ENCODE measurements around the gene TMEM120A. TPM values are rescaled to one million over a fixed set of nuclear protein-coding genes. Genes with fewer than 3 reads are reported as not detected.

Gene TMEM120A
- total and polyA plus RNA-seq, 9 donors: 44.4 to 170 (median 102) TPM

- 15 to 27% (median 22%) methylated on average over 18 of the region's 18 CpGs for WGBS, 3 donors
- Histone ChIP-seq H3K4me1 (ENCODE audit: insufficient read depth) (peaks cover 38% of the 10 kb centered on the region), H3K4me3 (no peak overlapping the region)
These were observed 31.6 kb downstream of the TMEM120A start for GRCh38 chr7:75962607-75963380.

DNA sequence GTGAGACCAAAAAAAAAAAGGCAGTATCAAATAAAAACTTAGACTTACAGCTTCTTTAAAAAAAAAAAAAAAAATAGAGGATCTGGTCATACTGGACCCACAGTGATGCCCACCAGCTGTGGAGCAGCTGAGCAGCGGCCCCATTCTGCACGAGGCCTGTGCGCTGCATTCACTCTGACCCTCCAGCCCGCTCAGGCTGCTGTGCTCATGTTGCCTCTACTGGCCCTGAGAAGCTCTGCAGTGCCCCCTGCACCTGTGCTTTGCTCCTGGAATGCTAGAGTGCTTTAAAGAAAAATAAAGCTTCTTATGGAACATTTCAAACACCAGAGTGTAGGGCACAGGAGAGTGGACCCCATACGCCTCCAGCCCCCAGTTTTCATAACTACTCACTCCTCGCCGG is 33.2 kb downstream of the TMEM120A start:
- no peaks in the 10 kb centered on the region for H3K27me3 ChIP-seq
- H3K4me3 ChIP-seq: no peak overlapping the region
- 77 to 92% (median 87%) methylated on average over 7 of the region's 7 CpGs for WGBS, 3 donors
- DNase-seq: no peak
- H3K4me1 ChIP-seq (ENCODE audit: insufficient read depth): peaks cover 25% of the 10 kb centered on the region
- no peak overlapping the region for H3K27ac ChIP-seq
- intact Hi-C loops (cut with DNase I): loop anchor here in 1 of 4 donors (5.0 kb wide), 1 partner anchor 44 kb away; the partner anchor contains the start of gene POR
- no peak for TF ChIP-seq CTCF (IDR thresholded peaks at IDR 0.05)
- TF ChIP-seq POLR2A (IDR thresholded peaks at IDR 0.05): no peak
- TF ChIP-seq EP300 (IDR thresholded peaks at IDR 0.05): no peak
- H3K36me3 ChIP-seq: no peaks in the 10 kb centered on the region
- H3K9me3 ChIP-seq: no peaks in the 10 kb centered on the region

More at GRCh38 chr7:75962607-75963380, 31.6 kb downstream of the TMEM120A start:
- Histone ChIP-seq H3K9me3 (no peaks in the 10 kb centered on the region), H3K27ac (peak overlapping the region; percentile 43 to 59), H3K27me3 (no peaks in the 10 kb centered on the region), H3K36me3 (no peaks in the 10 kb centered on the region)
- peak; percentile 64 to 82 (median 73) for DNase-seq
- intact Hi-C loops (cut with DNase I): loop anchor here in 1 of 4 donors (5.0 kb wide), 1 partner anchor 45 kb away; the partner anchor contains the start of gene POR
- TF ChIP-seq EP300 (IDR thresholded peaks at IDR 0.05) (no peak), CTCF (IDR thresholded peaks at IDR 0.05) (no peak), POLR2A (IDR thresholded peaks at IDR 0.05) (no peak)

GRCh38 chr7:75960372-75960771 is 34.0 kb downstream of the TMEM120A start:
- H3K36me3 ChIP-seq: no peaks in the 10 kb centered on the region
- H3K4me3 ChIP-seq: no peak overlapping the region
- H3K4me1 ChIP-seq (ENCODE audit: insufficient read depth): peaks cover 17% of the 10 kb centered on the region
- H3K27ac ChIP-seq: no peak overlapping the region
- no peaks in the 10 kb centered on the region for H3K27me3 ChIP-seq
- WGBS, 3 donors: 89 to 96% (median 96%) methylated on average over 6 of the region's 6 CpGs
- no peak for TF ChIP-seq EP300 (IDR thresholded peaks at IDR 0.05)
- DNase-seq: no peak
- intact Hi-C loops (cut with DNase I): loop anchor here in 1 of 4 donors (5.0 kb wide), 1 partner anchor 43 kb away; the partner anchor contains the start of gene POR
- no peaks in the 10 kb centered on the region for H3K9me3 ChIP-seq

DNA sequence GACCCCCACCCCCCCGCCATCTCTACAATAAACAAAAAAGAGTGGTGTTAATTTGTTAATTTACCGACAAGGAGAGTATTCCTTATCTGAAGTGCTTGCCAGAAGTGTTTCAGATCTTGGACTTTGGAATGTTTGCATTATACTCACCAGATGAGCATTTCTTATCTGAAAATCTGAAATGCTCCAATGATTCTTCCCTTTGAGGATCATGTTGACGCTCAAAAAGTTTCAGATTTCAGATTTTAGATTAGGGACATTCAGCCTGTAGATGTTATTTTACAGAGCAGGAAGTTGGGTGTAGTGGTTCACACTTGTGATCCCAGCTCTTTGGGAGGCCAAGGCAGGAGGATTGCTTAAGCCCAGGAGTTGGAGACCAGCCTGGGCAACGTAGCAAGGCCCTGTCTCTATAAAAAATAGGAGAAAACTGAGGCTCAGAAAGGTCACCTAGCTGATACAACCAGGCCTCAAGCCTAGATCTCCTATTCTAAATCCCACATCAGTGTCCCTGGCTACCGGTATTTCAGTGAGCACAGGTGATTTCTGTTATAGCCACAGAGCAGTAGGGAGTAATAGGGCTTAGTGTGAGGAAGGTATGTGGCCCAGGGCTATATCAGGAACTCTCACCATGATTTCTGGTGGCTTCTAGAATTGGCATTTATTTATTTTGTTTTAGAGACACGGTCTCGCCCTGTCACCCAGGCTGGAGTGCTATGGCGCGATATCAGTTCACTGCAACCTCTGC is 35.4 kb downstream of the TMEM120A start:
- 90 to 92% (median 91%) methylated on average over 9 of the region's 9 CpGs for WGBS, 3 donors
- no peak overlapping the region for H3K4me3 ChIP-seq
- no peaks in the 10 kb centered on the region for H3K9me3 ChIP-seq
- peaks cover 13% of the 10 kb centered on the region for H3K4me1 ChIP-seq (ENCODE audit: insufficient read depth)
- no peak overlapping the region for H3K27ac ChIP-seq
- intact Hi-C loops (cut with DNase I): no loop called here
- no peaks in the 10 kb centered on the region for H3K27me3 ChIP-seq
- DNase-seq: no peak
- no peak for TF ChIP-seq EP300 (IDR thresholded peaks at IDR 0.05)
- TF ChIP-seq CTCF (IDR thresholded peaks at IDR 0.05): no peak
- no peak for TF ChIP-seq POLR2A (IDR thresholded peaks at IDR 0.05)
- H3K36me3 ChIP-seq: no peaks in the 10 kb centered on the region

Data from ovary (tissue), 9 donors.